OCI-M1 (cell line): ENCODE measurements around the gene MALRD1.
"Not testable (repeated sequence)": the region's sequence is repeated elsewhere in the genome, so short reads cannot be mapped to it uniquely, and the experiment has no call there.

ENCODE experiments used
- DNase-seq: peaks from one replicate; lab custom pipeline; 2025; lab: John Stamatoyannopoulos, UW

MALRD1 gene

DNA sequence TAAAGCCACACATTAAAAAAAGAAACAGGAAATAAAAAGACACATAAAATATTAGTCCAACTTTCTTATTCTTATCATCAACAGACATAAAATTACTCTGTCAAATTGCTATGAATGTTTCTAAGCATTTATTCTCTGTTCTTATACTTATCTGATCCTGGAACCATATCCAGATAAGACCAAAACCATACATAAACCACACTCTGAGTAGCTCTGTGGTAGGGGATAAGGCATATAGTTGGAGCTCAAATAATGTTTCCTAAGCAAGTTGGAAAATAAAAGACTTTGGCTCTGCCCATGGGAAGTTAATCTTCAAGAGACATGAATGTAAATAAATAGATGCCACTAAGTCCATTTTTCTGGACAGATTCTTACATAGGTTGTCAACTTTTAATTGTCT, 664.6 kb downstream of the MALRD1 start:
- DNase-seq, result peak; percentile 52

DNA sequence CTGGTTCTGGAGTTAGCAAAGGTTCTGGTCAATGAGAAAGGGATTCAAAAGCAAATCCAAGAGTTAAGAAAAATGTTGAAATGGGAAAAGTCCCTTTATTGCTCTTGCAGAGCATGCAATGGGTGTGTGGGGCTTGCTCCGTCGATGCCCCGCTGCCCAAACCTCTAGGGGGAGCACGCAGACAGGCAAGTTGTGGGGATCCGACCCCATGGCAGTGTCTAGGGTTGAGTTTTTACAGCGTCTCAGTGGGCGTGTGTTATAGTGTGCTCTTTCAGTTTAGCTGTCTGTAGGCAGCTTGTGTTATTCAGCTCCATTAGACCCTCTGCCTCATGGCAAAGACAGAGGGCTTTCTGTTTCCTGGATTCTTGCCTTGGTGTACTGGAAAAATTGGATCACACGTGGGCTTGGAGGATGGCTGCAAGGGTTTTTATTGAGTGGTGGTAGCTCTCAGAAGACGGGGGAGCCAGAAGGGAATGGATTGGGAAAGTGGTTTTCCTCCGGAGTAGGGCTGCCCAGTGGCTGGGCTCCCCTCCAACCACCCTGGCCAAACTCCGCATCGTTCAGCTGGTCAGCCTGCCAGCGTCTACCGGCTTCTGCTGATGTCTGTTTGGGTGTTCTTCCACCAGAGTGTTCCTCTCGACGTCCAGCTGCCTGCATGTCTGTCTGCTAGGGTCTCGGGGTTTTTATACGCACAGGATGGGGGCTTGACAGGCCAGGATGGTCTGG, 665.4 kb downstream of the MALRD1 start:
- DNase-seq, result peak; percentile 74

DNA sequence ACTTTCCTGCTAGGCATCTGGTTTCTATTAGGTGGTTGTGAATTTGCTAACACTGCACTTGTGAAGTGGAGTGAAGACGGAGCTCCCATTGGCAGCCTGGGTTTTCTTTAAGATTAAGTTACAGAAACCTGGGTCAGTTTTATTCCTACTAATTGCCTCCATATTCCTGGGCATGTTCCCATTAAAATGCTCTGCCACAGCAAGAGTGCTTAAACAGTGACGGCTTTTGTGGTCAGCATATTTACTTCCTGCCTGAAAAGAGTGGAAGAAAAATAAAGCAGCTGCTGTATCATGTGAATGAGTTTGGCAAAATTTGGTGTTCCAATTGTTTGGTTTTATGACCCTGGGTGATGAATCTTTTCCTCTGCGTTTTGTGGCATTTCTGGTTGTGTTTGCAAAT, 670.7 kb downstream of the MALRD1 start:
- DNase-seq, result no peak

DNA sequence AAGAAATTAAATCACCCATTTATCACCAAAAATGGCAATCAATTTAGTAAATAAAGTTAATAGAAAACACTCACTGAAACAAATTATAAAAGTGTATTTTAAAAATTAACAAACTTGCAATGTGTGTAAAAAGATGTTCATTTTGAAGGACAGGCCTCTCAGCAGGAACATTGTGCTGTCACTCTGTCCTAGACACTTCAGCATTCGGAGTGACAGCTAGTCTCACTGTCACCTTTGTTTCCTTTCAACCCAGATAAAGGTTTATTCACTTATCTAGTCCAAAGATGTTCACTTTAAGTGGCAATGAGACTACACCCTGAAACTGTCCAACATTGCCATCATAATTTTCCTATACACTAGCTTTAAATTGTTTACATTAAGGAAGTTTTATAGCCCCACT, 675.7 kb downstream of the MALRD1 start:
- DNase-seq, result no peak

DNA sequence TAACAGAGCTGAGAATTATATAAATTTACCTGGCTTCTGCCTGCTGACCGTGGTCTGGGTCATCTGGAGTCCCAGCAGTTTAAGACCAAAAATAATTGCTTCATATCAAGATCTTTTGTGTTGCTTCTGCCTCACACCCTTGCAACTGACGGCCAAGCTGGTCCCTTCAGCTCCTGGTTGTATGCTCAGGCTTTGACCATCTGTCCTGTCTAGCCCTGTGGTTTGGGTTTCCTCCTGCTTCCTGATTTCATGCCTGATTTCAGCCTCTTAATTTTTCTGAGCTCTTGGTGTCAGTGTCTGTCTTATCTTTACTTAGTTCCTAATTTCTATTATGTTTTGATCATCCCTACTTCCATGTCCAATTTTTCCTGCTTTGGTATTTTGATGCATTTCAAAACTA, 679.8 kb downstream of the MALRD1 start:
- DNase-seq, result peak; percentile 90

DNA sequence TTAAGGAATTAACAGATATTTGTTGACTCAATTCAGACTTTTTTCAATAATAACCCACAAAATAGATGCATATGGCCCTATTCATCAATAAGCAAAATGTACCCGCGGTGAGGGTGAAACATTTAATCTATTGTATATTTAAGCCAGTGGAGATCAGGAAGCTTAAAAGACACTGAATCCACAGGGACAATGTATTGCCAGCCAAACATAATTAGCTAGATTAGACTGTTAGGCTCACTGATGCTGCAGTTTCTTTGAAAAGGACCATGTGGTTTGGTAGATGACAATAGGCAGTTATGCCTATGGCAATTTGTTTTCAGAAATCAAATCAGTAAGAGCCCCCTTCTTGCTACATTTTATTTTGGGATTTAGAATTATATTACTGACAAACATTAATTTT, 680.4 kb downstream of the MALRD1 start:
- peak; percentile 40 for DNase-seq

DNA sequence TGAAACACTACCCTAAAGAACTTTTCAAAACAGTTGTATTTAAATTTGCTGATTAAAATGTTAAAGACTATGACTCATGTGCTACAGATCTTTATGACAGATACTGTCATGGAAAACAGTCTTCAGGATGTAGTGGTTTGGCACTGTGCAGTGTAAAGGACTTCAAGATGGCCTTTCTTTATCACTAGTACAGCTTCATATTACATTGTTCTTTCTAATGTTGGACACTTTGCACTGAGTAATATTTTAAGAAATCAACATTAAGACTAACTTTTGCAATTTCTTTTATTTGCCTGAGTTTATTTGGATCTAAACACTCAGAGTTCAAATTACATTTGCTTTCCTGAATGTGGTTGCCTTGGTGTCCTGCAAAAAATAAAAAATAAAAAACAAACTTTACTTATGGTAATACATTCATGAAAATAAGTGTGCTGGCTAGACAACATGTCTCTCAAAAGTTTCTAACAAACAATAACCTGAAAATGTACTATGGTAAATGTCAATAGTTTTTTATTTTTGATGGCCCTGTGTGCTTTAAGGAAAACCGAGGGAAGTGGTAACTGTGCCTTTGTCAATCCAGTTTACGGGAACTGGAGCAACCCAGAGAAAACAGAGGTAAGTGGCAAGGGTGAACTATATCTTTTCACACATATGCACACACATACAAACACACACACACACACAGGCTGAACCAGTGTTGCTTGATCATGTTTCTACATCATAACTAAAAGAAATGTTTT, 681.7 kb downstream of the MALRD1 start:
- peak; percentile 72 for DNase-seq

DNA sequence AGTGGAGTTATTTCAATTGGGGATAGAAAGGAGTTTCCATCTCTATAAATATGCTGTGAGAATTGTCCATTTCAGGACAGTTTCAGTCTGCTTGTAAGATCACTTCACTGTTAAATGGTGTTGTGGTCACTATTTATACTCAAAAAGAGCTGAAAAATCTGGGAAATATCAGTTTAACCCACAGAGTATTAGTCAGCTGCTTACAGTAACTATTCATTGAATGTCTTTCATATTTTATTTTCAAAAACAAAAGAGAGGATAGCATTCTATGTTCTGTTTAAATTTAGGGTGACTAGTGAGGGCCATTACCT, 682.3 kb downstream of the MALRD1 start:
- no peak for DNase-seq

DNA sequence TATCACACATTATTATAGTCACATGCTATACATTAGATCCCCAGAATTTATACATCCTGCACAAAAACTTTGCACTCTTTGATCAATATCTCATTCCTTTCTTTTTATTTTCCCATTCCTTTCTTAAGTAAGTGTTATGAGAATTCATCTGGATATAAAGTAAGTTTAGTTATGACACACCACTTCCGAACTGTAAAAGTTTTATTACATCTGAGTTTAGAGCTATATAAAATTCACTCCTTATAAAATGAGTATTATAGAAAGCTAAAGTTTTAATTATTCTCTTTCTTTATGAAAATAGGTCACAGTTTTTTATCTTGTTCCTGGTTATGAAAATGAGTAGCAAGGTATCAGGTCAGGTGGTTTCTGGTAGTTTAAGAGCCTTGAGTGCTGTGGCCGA, 683.0 kb downstream of the MALRD1 start:
- DNase-seq, result no peak

DNA sequence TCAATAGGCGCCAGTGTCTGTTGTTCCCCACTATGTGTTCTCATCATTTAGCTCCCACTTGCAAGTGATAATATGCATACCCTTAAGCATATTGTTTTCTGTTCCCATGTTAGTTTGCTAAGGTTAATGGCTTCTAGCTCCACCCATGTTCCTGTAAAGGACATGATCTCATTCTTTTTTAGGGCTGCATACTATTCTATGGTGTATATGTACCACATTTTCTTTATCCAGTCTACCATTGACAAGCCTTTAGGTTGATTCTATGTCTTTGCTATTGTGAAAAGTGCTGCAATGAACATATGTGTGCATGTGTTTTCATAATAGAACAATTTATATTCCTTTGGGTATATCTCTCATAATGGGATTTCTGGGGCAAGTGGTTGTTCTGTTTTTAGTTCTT, 689.8 kb downstream of the MALRD1 start:
- no peak for DNase-seq

DNA sequence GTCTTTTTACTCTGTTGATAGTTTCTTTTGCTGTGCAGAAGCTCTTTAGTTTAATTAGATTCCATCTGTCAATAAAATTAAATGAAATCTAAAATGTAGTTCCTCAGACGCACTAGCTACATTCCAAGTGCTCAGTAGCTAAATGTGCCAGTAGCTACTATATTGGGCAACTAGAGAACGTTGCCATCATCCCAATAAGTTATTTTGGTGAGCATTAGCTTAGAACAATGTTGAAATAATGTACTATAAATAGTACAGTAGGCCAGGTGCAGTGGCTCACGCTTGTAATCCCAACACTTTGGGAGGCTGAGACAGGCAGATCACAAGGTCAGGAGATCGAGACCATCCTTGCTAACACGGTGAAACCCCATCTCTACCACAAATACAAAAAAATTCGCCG, 690.6 kb downstream of the MALRD1 start:
- not testable (repeated sequence) for DNase-seq

DNA sequence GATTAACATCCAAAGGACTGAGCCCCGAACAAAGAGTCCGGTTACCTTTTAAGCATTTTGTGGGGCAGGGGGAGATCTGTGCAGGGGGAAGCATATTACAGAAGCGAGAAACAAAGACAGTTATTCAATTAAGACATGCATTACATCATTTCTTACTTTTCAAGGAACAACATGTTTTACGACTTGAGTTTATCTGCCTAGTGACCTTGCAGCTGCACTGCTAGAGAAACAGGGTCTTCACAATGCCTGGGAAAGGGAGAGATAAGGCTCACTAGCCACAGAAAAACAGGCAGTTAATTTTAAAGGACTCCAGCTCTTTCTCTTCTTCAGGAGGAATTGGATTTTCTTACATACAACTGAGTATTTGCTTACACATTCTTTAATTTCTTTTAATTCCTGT, 693.5 kb downstream of the MALRD1 start:
- DNase-seq, result peak; percentile 76

DNA sequence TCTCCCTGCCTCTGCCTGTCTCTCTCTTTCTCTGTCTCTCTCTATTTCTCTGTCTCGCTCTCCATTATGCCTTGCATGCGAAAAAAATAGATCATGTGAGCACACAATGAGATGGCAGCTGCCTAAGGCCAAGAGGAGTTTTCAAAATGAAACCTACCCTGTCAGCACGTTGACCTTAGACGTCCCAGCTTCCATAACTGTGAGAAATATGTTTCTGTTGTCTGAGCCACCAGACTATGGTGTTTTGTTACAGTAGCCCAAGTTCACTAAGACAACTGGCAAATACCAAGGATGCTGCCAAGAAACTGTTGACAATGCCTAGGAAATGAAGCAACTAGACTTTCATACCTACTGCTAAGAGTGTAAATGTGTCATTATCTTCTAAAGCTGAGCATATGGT, 697.1 kb downstream of the MALRD1 start:
- no peak for DNase-seq

DNA sequence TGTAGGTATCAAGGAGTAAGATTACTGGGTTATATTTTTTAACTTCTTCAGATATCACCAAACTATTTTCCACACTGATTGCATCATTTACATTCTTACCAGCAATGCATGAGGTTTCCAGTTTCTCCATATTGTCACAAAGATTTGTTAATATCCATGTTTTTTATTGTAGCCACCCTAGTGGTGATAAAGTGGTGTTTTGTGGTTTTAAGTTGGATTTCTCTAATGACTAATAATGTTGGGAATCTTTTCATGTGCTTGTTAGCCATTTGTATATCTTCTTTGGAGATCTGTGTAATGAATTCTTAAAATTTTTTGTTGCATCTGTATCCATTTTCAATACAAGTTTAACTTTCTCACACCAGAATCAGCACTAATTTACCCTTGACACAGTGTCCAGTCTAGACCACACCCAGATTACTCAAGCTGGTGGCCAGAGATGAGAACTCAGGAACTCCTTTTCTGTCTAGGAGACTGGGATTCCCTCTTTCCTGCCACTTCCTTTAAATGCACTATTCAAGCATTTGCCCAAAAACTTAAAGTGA, 700.7 kb downstream of the MALRD1 start:
- DNase-seq, result peak; percentile 53

DNA sequence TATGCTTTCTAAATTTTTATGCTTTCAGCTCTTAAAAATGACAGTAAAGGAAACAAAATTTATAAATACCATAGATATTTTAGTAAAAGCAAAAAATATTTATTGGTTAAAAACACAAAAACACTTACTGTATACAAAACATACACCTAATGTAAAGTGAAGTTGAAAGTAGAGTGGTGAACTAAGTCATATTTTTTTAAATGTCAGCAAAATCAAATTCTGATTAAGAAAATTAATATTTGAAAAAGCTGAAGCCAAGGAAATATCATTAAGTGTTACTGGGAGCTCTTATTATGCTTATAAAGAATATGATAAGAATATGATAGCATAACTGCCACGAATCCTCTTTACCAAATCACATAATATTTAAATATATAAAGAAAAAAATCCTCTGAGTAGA, 702.4 kb downstream of the MALRD1 start:
- DNase-seq, result no peak

DNA sequence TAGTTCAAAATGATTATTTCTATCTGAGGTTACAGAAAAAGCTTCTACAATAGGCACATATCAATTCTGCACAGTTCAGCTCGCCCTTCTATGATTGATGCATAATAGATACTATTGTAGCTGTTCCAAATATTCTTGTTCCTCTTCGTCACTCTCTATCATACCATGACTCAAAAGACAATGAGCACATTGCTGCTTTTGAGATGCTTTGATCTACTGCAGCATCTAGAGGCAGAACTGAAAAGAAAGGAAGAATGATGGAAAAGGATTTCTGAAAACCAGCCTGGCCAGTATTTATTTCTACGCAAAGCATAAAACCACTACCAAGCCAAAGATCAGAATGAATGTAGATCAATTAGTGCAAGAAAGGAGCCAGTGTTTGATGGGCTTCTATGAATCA, 708.3 kb downstream of the MALRD1 start:
- no peak for DNase-seq

DNA sequence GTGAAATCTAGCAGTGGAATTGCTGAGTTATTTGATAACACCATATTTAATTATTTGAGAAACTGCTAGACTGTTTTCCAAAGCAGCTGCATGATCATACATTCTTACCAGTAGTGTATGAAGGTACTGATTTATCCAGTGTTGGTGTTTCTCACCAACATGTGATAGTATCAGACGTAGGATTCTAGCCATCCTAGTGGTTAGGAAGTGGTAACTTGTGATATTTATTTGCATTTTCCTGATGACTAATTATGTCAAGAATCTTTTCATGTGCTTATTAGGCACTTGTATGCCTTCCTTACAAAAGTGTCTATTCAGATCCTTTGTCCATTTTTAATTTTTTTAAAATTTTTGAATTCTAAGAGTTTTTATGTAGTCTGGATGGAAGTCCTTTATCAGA, 713.4 kb downstream of the MALRD1 start:
- DNase-seq, result no peak

DNA sequence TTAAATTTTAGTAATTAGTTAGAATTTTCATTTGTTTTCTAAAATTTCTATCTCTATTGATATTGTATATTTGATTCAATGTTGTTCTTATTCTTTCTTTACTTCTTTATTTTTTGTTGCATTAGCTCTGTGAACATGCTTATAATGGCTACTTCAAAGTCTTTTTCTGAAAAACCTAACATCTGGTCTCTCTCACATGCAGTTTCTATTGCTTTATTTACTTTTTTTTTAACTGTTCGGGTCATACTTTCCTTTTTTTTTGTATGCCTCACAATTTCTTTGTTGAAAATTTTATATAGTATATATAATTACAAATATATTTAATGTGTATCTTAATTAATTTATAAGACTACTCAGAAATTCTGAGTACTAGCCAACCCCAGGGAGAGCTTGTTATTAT, 715.5 kb downstream of the MALRD1 start:
- DNase-seq, result no peak

DNA sequence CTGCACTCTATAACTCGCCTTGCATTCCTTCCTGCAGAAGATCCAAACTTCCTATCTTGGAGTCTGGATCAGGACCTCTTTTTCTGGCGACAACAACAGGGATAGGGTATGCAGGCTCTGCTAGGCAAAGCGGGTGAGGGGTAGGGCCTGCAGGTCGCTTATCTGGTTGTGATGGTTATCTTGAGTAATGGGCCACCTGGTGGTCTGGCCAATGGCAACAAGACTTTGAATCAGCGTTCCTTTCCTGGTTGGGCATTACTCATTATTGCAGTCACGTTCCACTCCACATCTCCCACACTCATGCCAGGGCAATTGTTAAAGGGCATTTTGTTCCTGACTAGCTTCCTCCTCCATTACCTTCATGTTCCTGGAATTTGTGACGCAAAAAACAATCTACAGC, 719.3 kb downstream of the MALRD1 start:
- DNase-seq, result no peak

DNA sequence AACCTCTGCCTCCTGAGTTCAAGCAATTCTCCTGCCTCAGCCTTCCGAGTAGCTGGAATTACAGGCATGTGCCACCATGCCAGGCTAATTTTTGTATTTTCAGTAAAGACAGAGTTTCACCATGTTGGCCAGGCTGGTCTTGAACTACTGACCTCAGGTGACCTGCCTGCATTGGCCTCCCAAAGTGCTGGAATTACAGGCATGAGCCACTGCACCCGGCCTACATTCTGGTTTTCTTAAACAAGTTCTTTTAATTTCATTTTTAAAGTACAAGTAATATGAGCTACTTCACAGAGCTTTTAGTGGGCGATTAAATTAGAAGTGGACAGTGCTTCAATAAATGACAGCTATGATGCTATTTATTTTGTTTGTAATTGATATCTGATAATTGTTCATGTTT, 721.2 kb downstream of the MALRD1 start:
- not testable (repeated sequence) for DNase-seq

DNA sequence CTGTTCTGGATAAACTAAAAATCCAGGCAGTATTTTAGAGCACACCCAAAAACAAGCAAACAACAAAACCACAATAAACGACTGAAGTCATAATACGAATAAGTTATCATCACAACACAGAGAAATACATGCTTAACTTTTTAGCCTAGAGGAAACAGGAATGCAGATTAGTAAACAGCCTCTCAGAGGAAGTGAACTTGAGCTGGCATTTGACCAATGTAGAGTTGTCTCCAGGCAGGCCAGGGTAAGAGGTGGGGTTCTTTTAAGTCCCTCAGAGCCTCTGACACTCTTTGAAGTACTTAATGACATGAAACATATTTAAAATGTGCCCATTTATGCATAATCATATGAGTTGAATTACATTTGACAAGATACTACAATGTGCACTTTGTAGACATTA, 724.4 kb downstream of the MALRD1 start:
- DNase-seq, result peak; percentile 37

DNA sequence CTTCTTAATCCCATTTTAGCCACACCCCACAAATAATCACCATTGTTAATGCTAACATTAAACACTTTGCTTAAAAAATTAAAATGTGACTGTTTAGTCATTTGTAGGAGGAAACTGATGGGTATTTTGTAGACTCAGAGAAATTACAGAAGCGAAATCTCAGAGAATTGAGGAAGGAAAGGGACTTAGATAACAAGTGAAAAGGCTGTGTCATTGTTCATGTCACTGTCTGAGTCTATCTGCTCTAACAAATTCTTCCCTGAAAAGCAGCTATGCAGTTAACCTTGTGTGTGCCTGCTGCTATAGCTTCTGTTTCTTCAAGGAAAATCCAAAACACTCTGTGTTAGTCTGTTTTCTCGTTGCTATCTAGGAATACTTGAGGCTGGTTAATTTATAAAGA, 726.7 kb downstream of the MALRD1 start:
- DNase-seq, result peak; percentile 83

DNA sequence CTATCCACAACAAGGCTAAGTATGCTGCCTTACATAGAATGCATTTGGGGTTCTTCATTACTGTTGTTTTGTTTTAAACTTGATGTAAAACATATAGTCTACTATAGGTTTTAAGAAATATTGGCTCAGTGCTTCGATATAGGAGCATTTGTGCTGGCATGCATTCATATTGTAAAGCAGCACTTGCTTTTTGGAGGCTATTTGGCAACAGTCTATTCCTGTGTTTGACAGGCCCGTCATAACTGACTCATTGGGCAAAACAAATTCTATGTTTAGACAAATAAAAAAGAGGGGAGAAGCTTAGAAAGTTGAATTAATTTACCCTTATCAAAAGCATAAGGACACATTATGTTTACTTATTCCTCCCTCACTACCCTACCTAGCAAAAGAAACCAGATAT, 729.2 kb downstream of the MALRD1 start:
- DNase-seq, result no peak

DNA sequence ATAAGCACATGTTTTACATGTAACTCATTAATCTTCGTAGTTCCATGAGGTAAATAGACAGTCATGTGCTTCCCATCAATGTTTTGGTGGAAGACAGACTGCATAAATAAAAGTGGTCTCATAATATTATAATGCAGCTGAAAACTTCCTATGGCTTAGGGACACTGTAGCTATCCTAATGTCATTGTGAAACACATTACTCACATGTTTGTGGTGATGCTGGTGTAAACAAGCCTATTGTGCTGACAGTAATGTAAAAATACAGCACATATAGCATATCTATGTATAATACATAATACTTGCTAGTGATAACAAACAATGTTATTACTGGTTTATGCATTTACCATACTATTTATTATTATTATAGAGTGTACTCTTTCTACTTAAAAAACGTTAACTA, 730.4 kb downstream of the MALRD1 start:
- no peak for DNase-seq
